Measurements from ENCODE around the gene CAPN15.

- TF ChIP-seq CTCF (conservative IDR thresholded peaks at IDR 0.05; ENCODE audit: low read length) (no peak), EZH2phosphoT487 (IDR thresholded peaks at IDR 0.05; ENCODE audit: borderline replicate concordance) (no peak)
These were observed at the start of gene CAPN15 for GRCh38 chr16:527015-527903.

All from Loucy (cell line).